22Rv1 (cell line): ENCODE measurements around the gene RIC1.

Source experiments
- H3K27ac ChIP-seq: fragments of 450-650 bp; 2 replicates; pipeline ENCODE4 v1.5.1; 2017
- ZFX ChIP-seq: fragments of 450-650 bp; IDR thresholded peaks from 2 replicates; pipeline ENCODE4 v1.6.1; 2017; ENCODE audit warnings: antibody characterized with exemption, borderline replicate concordance
- TF ChIP-seq, protein P1 (sequence below): fragments of 450-650 bp; IDR thresholded peaks from 2 replicates; pipeline ENCODE4 v1.5.1; 2017; ENCODE audit warnings: mild to moderate bottlenecking

Gene RIC1

DNA sequence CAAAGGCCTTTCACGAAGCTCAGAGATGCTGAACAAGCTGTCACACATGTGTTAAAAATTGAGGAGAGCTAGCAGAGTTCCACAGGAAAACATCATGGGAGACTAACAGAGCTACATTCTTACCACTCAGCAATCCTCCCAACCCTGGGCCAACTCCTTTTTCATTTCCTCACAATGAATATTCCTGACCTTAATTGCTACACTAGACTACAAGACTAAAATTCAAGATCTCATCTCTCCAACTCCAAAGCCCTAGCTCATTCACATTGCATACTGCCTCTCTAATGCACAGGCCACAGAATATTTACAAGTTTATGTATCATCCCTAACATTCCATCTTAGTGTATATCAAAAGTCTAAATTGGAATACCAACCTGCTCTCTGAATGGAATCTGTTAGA lies 182.8 kb downstream of the RIC1 start:
- TF ChIP-seq, protein P1, sequence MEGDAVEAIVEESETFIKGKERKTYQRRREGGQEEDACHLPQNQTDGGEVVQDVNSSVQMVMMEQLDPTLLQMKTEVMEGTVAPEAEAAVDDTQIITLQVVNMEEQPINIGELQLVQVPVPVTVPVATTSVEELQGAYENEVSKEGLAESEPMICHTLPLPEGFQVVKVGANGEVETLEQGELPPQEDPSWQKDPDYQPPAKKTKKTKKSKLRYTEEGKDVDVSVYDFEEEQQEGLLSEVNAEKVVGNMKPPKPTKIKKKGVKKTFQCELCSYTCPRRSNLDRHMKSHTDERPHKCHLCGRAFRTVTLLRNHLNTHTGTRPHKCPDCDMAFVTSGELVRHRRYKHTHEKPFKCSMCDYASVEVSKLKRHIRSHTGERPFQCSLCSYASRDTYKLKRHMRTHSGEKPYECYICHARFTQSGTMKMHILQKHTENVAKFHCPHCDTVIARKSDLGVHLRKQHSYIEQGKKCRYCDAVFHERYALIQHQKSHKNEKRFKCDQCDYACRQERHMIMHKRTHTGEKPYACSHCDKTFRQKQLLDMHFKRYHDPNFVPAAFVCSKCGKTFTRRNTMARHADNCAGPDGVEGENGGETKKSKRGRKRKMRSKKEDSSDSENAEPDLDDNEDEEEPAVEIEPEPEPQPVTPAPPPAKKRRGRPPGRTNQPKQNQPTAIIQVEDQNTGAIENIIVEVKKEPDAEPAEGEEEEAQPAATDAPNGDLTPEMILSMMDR, result no peak
- TF ChIP-seq ZFX, result no peak
- H3K27ac ChIP-seq, result no peak overlapping the region

DNA sequence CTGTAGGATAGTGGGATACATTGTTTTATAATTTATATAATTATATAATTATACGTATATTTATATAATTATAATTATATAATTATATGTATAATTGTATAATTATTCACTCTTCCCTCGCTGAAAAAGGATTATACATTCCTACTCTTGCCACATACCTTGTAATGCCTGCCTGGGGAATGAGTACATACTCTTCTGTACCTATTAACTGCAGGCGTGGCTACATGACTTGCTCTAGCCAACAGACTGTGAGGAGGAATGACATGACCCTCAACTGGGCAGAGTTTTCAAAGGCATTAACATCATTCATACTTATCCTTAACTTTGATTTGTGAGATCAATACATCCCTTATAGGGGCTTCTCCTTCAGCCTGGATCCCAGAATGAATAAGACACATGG lies 184.9 kb downstream of the RIC1 start:
- no peak overlapping the region for H3K27ac ChIP-seq
- TF ChIP-seq ZFX, result no peak
- TF ChIP-seq, protein P1, result no peak

DNA sequence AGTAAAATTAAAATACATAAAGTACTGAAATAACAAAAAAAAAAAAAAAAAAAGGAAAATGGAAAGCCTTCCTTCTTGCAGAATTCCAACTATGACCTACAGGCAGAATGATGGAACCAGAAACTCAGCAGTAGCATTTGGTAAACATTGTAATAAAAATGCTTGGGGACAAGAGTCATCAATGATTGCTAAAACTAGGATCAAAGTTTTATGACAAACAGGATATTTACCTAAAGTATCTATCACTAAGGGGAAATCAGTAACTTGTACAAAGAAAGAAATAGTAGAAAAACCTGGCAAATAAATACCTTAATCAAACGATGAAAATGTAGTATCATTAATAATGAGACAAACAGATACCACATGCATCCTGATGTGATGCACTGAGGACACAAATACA lies 186.6 kb downstream of the RIC1 start:
- H3K27ac ChIP-seq, result no peak overlapping the region
- TF ChIP-seq, protein P1, result no peak
- no peak for TF ChIP-seq ZFX

DNA sequence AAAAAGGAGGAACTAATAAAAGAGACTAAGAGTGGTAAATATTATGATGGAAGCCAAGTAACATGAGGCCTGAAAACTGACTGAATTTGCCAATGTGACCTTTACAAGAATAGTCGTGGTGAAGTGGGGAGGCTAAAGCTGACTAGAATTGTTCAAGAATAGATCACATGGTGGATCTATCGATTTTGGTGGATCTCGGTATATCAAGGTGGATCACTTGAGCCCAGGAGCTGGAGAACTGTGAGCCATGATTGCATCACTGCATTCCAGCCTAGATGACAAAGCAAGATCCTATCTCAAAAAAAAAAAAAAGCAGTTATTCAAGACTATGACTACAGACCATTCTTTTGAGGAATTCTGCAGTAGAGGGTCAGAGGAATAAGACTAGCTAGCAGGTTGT lies 189.0 kb downstream of the RIC1 start:
- peak overlapping the region; percentile 11; the same call in 1 of the 2 replicates for H3K27ac ChIP-seq
- no peak for TF ChIP-seq ZFX
- TF ChIP-seq, protein P1, result no peak

DNA sequence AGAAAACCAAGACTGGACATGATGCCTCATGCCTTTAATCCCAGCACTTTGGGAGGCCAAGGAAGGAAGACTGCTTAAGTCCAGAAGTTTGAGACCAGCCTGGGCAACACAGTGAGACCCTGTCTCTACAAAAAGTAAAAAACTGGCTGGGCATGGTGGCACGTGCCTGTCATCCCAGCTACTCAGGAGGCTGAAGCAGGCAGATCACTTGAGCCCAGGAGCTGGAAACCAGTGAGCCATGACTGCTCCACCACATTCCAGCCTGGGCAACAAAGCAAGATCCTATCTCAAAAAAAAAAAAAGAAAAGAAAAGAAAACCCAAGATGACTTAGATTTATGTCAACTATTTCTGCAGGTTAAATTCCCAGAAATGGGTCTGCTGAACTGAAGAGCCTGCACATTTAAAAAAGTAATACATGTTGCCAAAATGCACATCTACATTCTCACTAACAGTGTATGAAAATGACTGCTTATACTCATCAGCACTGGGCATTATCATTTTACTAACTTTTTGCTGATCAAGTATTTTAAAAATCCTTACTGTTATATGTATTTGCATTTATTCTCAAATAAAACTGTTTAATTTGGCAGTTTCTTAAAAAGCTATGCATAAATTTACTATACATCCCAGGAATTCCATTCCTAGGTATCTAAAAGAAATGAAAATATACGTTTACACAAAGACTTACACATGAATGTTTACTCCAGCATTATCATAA lies 189.7 kb downstream of the RIC1 start:
- no peak overlapping the region for H3K27ac ChIP-seq
- TF ChIP-seq, protein P1, result no peak
- TF ChIP-seq ZFX, result no peak

DNA sequence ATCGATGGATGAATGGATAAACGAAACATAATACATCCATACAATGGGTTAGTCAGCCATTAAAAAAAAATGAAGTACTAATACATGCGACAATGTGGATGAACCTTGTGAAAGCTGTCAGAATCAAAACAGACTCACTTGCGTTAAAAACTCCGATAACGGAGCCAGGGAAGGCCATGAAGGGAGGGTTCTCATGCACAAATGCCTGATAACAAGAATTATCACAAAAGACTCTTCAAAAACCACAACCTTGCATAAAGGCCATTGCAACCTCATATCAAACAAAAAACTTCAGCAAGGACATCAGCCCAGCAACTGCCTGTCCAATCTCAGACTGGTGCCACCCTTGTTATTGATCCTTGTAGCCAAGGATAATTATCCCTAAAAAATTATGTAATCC lies 190.3 kb downstream of the RIC1 start:
- TF ChIP-seq, protein P1, result no peak
- TF ChIP-seq ZFX, result no peak
- H3K27ac ChIP-seq, result no peak overlapping the region

DNA sequence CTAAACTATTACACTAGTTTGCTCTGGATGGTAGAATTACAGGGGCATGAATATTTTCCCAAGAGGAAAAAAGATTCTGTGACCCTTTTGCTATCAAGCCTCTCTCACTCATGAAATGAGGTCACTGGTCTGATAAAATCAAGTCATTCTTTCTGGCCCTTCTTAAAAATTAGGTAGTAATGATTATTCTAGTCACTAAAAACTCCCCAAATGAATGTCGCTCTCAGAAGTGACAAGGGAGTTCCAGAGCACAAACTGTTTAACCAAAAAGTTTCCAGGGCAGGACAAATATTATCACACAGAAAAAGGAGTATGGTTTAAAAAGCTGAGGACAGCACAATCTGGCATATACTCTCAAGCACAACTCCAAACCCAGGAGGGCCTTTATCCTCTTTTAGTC lies 191.5 kb downstream of the RIC1 start:
- no peak overlapping the region for H3K27ac ChIP-seq
- TF ChIP-seq, protein P1, result no peak
- TF ChIP-seq ZFX, result no peak
